ENCODE results near the gene HHAT.

DNA sequence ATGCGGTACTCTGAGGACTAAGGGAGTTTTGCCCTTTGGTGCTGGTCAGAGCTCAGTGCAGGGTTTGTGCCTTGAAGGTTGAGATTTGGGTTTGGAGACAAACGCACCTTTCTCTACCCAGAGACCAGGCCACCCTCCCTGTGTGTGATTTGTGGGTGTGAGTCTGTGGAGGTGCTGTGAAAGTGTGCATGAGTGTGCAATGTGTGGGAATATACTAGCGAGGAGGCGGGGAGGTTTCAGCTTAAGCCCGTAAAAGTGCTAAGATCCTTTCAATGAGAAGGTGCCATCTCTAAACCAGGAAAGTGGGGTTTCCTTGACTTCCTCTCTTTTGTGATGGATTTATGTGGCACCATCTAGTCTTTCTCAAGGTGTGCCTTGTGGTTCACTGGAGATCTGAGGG lies 225.7 kb downstream of the HHAT start:
- TF ChIP-seq, protein P1, sequence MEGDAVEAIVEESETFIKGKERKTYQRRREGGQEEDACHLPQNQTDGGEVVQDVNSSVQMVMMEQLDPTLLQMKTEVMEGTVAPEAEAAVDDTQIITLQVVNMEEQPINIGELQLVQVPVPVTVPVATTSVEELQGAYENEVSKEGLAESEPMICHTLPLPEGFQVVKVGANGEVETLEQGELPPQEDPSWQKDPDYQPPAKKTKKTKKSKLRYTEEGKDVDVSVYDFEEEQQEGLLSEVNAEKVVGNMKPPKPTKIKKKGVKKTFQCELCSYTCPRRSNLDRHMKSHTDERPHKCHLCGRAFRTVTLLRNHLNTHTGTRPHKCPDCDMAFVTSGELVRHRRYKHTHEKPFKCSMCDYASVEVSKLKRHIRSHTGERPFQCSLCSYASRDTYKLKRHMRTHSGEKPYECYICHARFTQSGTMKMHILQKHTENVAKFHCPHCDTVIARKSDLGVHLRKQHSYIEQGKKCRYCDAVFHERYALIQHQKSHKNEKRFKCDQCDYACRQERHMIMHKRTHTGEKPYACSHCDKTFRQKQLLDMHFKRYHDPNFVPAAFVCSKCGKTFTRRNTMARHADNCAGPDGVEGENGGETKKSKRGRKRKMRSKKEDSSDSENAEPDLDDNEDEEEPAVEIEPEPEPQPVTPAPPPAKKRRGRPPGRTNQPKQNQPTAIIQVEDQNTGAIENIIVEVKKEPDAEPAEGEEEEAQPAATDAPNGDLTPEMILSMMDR (IDR thresholded peaks at IDR 0.05; ENCODE audit: borderline replicate concordance, extremely low read depth, low read length, poor library complexity, severe bottlenecking) = no peak
- TF ChIP-seq EZH2 (IDR thresholded peaks at IDR 0.05; ENCODE audit: borderline replicate concordance, low read depth, low read length, severe bottlenecking) = no peak
